H1 (cell line): ENCODE data around the gene EGFR. TPM values are rescaled to one million over a fixed set of nuclear protein-coding genes. Genes with fewer than 3 reads are reported as not detected.

Source experiments
- KDM1A ChIP-seq: fragments of 200-600, 300-600 bp; sonication (generic); IDR thresholded peaks from 2 replicates; pipeline ENCODE4 v1.7.1; 2016; ENCODE audit warnings: mild to moderate bottlenecking, low read length, borderline replicate concordance
- SUZ12 ChIP-seq: fragments of 200-600 bp; sonication (generic); IDR thresholded peaks from 2 replicates; pipeline ENCODE4 v1.6.1; 2012; ENCODE audit warnings: mild to moderate bottlenecking, inconsistent platforms, low read length, moderate library complexity, mixed read lengths
- polyA plus RNA-seq, 7 experiments: library from polyadenylated mRNA; depleted of rRNA in 3 of 7; stranded (reverse) in 5 of 7; unstranded in 2 of 7; fragments of >200 nt in 5 of 7; fragments of 200-250 nt in 2 of 7; gene quantifications; 1 replicate in 5 of 7; 2 replicates in 1 of 7; 4 replicates in 1 of 7; pipeline versions ENCODE4 v1.2.1 to v1.2.3, GENCODE V29; 2011 to 2013; ENCODE audit warnings: missing spikeins in 2 of 7, mixed read lengths in 2 of 7
- total RNA-seq: library from RNA; stranded (reverse); fragmentation: NEBNext Ultra II Directional; extraction: Animal tissue kit (Norgen Biotek cat#: 25700); gene quantifications from 2 replicates; pipeline ENCODE4 v1.2.1, GENCODE V29; 2021

EGFR gene
- total and polyA plus RNA-seq, 2 of the 8 experiments (the other 6 are each of a cell fraction or from before 2014, with no cell fraction given): 1.9 to 5.8 TPM

- TF ChIP-seq KDM1A (no peak), SUZ12 (no peak)
Measured at GRCh38 chr7:55164527-55164926, 145.7 kb downstream of the EGFR start (continued).
